Stimulated activated CD8-positive, alpha-beta memory T cell treated with anti-CD3 and anti-CD28 coated beads, Interleukin-12 subunit alpha, Interleukin-12 subunit beta, amount 100 ng/mL, for 1 hour (primary cell): ENCODE data around the gene PGS1.

Experiments used
- DNase-seq: peaks from one replicate; pipeline ENCODE4 v3.0.0-alpha.2; 2020; ENCODE audit warnings: low read depth

PGS1 gene

DNA sequence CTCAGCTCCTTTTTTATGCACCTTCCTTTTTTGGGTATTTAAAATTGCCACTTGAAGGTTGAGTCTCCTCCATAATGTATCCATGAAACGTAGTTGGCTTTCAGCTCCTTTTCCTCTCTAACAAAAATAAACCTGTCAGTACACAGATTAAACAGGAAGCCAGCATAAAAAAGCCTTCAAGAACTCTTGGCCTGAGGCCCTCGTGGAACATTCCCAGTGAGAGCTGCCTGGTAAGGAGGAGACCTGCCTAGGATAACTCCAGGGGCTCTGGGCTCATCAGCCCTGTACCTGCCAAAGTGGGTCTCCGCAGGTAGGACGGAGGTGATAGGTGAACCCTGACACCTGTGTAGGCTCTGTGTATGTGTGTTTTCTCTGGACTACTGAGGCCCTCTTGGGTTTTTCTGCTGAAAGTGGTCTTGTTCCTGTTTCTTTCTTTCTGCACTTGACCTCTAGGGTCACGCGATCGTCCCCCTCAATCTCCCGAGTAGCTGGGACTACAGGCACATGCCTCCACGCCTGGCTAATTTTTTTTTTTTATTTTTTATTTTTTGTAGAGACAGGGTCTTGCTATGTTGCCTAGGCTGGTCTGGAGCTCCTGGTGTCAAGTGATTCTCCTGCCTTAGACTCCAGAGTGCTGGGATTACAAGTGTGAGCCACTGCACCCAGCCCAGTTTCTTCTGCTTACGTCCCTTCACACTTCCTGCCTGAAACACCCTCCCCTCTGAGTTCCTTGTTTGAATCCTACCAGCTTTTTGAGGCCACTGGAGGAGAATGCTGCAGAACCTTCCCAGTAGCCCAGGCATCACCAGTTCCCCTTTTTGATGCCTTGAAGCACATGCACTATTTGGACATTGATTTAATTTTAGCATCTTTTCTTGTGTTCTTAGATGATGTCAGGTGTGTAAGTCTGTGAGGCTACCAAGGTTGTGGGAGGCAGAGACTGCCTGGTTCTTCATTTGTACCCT lies 9.8 kb downstream of the PGS1 start:
- DNase-seq: no peak

DNA sequence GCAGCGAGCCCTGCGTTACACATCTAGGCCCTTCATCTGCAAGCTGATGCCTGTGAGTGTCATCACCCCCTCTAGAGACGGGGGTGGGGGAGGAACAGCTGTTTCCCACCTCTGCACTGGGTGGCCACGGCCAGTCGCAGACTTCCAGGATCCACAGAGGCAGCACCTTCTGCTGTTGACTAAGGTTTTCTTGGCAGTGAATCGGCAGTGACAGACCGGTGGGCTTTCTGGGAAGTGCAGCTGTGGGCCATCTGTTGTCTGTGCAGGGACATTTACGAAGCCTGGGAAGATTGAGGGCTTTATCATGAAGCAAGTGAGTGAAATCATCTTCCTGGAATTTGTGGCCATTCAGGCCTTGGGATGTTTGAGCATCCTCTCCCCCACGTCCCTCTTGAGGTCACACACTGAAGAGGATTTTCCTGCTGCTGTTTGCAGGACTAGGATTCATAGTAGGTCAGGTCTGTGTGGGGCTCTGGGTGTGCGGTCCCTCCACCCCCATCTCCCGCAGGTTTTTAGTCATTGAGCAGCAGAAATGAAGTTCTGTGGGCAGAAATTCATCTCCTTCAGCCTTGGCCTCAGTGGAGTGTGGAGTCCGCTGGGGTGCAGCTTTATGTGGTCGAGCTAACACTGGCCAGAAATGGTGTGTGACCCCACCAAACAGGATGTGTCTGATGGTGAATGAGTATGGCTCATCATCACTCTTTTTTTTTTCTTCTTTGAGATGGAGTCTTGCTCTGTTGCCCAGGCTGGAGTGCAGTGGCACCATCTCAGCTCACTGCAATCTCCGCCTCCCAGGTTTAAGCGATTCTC lies 12.0 kb downstream of the PGS1 start:
- no peak for DNase-seq

DNA sequence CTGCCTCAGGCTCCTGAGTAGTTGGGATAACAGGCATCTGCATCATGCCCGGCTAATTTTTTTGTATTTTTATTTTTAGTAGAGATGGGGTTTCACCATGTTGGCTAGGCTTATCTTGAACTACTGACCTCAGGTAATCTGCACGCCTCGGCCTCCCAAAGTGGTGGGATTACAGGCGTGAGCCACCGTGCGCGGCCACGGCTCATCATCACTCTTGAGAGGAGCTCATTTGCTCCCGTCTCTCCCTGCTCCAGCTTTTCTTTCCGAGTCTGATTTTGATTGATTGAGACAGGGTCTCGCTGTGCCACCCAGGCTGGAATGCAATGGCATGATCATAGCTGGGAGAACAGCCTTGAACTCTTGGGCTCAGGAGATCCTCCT lies 12.6 kb downstream of the PGS1 start:
- DNase-seq: no peak

DNA sequence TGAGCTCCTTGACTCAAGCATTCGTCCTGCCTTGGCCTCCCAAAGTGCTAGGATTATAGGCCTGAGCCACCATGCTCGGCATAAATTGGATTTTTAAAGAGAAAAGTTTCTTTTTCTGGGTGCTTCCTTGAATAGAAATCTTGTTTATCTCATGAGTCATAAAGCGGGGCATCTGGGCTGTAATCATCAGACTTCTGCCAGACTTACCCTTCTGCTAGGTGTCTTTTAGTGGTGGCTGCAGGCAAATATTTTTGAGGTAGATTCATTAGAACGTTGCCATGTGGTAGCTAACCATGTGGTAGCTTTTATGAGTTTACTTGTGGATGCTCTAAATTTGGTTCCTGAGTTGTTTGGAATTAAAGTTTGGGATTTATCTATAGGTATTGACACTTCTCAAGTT lies 13.4 kb downstream of the PGS1 start:
- no peak for DNase-seq

DNA sequence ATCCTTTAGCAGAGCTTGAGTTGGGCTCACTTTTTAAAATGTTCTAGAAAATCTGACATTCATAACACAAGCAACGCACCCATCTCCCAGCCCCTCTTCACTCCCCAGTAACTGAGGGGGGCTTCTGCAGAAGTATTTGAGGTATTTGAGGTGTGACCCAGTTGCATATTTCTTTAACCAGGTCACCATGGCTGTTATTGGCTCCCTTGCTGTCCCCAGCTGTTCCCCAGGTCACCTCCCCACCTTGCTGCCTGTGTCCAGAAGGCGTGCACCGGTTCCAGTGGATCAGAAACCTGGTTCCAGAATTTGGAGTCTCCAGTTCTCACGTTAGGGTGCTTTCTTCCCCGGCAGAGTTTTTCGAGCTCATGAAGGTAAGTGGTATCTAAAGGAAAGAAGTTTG lies 13.8 kb downstream of the PGS1 start:
- DNase-seq: no peak

DNA sequence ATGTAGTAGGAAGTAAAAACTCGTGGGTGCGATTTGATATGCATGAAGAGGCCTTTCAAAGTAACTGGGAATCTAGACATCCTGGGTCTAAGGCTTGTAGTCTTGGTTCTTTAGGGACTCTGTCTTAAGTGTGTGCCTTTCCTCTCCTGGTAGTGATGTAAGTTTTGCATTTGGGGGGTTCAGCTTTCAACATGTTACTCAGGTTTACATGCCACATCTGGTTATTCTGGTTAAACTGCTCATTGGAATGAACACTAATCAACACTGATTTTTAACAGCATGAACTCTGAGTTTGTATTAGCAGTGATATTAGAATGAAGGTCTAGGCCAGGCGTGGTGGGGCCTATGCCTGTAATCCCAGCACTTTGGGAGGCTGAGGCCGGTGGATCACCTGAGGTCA lies 15.1 kb downstream of the PGS1 start:
- no peak for DNase-seq

DNA sequence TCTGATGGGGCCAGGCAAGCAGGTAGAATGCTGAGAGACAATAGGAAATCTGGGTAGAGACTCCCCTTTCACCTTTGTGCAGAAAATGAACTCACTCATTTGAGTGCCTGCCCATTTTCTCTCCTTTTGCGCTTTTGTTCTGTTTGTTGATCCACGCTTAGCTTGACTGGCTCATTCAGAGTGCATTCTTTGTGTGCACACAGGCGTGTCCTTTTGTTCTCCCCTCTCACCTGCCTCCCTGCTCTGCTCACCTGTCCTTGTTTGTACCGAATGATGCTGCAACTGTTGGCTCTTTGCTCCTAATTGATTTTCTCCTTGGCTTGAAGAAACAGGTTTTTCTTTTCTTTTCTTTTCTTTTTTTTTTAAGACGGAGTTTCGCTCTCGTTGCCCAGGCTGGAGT lies 15.8 kb downstream of the PGS1 start:
- DNase-seq: no peak

DNA sequence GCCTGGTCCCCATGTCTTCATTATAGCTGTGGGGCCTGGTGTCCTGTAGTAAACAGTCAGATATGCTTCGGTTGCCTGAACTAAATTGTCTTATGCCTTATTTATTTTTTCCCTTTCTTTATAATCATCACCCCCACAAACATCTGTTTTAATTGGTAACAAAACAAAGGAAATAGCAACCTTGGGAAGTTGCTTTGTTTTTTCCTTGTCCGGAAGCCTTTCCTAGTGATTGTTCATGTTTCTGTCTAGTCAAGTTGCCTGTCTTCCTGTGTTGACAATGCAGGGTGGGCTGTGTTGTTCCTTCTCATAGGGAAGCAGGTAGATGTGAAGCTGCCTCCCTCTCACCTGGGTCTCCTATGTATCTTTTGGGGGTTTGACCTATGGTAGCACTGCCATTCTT lies 16.7 kb downstream of the PGS1 start:
- DNase-seq: no peak

DNA sequence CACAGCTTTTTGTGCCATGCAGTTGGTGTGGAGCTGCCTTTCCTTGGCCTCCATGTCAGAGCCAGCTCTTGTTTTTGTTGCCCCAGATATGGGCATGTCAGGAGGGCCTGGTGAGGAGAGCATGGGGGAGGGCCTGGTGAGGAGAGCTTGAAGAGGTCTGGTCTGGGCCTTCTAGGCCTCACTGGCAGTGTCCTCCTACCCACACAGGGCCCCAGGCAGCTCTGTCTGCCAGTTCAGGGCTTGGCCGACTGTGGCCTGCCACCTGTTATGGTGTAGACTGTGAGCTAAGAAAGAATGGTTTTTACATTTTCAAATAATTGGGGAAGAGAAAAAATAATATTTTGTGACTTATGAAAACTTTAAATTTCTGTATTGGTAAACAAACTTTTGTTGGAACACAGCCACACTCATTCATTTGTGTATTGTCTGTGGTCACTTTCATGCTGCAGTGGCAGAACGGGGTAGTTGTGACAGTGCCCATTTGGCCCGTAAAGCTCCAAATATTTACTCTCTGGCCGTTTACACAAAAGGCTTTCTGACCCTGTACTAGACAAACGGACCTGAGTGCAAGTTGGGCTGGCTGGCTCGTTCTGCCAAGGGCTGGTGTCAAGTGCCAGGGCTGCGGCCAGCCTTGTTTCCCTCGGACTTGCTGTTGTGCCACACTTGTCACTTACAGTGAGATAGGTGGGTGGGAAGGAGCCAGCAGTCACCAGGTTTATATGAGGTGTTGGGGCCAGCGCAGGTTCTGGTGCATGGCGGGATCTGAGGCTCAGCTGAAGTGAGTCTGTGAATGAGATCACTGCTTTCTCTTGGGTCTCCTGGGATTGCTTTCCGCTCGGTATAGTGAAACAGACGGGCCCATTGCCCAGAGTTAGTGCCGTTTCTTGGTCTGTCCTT lies 18.2 kb downstream of the PGS1 start:
- DNase-seq: no peak

DNA sequence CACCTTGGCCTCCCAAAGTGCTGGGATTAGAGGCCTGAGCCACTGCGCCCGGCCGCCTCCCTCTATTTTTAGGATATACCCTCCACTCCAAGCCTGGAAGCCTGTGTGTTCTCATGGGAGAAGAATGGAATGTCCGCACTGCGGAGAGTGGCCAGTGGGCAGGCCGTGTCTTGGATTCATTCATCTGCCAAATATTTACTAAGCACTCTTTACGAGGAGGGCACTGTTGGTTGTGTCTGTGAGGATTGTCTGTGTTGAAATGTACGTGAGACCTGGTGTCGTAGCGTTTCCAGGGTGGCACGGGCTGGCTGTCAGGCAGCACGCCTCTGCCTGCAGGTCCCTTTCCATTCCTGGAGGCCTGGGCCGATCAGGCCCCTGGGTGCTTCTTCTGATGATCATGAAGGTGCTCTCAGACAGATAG lies 19.2 kb downstream of the PGS1 start:
- no peak for DNase-seq

DNA sequence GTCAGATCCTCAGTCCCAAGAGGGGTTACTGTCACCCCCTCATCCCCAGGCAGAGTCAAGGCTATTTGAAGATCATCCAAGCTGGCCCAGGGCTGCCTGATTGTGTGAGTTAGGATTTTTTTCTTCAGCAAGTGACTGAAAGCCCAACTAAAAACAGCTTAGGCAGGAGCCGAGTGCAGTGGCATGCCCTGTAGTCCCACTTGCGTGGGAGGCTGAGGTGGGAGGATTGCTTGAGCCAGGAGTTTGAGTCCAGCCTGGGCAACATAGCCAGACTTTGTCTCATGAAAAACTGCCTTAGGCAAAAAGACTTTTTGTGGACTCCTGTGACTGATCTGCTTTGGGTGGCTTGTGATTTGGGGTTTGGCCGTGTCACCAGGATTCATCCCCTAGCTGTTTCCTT lies 19.9 kb downstream of the PGS1 start:
- DNase-seq: no peak

DNA sequence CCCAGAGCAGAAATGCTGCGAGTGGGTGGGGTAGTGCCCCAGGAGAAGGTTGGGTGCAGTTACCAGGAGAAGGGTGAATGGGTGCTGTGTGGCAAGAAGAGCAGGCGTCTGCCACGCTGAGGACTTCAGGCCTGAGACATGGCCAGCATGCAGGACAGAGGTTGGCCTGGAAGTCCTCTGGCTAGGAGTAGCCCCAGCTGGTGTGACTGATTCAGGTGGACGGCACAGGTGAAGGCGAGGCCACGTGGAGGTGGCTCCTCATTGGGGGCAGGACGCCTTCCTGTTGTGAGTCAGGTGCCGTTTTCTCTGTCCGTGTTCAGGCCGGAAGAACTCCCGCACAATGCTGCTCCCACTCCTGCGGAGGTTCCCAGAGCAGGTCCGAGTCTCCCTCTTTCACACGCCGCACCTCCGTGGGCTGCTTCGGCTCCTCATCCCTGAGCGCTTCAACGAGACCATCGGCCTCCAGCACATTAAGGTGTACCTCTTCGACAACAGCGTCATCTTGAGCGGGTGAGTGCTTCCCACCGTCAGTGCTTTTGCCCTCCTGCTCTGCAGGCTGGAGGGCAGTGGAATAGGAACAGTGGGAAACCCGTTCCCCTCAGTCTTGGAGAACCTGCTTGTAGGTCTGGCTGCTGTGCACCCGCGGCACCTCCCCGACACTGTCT lies 20.7 kb downstream of the PGS1 start:
- DNase-seq: no peak

DNA sequence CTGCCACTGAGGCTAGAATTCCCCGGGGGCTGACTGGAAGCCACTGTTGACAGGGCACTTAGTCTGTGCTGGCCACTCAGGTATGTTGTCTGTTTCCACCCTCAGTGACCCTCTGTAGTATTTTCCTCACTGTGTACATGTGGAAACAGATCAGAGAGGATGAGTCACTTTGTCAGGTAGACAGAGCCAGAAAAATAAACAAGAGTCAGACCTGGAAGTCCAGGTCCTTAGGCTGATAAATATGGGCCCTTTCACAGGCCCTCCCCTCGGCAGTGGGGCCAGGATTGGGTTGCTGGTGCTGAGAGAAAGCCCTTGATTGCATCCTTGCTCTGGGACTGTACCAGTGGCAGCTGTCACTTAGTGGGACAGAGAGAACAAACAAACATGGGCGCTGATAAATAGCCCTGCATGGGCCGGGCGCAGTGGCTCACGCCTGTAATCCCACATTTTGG lies 21.3 kb downstream of the PGS1 start:
- DNase-seq: no peak

DNA sequence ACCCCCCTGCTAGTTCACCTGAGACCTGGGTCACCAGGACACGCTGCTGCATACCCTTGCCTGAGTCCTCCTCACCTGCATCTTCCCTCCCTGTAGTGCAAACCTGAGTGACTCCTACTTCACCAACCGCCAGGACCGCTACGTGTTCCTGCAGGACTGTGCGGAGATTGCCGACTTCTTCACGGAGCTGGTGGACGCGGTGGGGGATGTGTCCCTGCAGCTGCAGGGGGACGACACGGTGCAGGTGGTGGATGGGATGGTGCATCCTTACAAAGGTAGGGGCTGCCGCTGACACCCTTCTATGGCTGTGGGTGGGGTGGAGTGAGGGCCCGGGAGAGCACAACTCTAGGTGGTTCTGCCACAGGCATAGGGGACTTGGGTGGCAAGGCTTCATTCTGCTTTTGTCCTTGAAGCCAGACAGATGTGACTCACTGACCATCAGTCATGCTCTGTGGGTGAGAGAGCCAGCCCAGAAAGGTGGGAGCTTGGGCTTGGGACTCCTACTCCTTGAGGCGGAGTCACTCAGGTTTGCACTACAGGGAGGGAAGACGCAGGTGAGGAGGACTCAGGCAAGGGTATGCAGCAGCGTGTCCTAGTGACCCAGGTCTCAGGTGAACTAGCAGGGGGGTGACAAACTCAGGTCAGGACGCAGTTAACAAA lies 22.3 kb downstream of the PGS1 start:
- no peak for DNase-seq

DNA sequence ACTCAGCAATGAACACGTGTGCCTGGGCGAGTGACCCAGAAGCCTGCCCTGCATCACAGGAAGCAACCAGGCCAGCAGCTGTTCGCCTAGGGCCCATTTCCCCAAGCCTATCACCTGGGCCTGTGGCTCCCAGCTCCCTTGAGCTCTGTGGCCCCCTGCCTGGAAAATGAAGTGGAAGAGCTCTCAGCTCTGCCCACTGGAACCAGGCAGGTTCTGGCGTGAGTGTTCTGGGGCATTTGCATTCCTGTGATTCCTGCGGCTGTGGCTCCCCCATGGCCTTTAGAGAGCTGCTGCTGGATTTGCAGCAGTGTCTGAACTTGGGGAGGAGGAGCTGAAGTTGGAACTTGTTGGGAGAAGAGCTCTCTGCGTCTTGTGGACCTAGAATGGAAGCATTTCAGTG lies 22.8 kb downstream of the PGS1 start:
- no peak for DNase-seq

DNA sequence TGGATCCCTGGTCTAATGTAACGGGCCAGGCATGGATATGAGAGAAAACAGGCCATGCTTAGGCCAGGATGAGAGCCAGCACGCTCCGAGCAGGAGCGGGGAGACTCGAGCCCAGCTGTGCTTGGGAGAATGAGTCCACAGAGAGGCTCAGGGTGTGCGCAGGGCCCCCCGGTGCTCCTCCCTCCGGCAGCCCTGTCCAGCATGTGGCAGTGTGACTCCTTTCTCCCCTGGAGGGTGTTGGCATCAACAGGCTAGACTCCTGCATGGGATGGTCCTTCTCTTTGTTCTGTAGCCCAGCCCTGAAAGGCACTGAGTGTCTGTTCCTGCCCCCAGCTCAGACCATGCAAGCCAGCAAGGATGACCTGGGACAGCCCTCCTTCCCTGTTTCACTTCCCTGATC lies 23.4 kb downstream of the PGS1 start:
- no peak for DNase-seq

DNA sequence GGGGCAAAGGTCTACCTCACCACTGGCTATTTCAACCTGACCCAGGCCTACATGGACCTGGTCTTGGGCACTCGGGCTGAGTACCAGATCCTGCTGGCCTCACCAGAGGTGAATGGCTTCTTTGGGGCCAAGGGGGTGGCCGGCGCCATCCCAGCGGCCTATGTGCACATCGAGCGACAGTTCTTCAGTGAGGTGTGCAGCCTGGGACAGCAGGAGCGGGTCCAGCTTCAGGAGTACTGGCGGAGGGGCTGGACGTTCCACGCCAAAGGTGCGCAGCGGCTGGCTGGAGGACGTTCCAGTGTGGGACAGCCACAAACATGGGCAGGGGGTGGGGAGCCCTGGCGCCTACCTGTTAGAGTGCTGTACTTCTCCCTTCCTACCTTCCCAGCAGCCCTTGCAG lies 25.4 kb downstream of the PGS1 start:
- no peak for DNase-seq

DNA sequence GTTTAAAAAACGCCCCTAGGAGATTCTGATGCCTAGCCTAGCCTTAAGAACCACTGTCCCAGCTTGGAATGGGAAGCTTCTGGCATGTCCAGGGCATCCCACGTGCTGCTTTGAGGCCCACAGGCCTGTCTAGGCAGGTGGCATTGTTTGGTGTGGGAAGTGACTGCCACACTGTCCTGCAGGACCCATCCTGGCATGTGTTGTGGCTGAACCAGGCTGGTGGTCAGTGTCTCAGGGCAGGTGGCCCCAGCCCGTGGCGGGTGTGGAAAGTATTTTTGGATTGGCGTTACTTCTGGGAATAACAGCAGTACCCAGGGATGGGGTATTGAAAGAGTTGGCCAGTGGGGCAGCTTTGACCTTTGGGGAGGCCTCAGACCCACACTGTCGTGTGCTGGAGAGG lies 27.9 kb downstream of the PGS1 start:
- no peak for DNase-seq

DNA sequence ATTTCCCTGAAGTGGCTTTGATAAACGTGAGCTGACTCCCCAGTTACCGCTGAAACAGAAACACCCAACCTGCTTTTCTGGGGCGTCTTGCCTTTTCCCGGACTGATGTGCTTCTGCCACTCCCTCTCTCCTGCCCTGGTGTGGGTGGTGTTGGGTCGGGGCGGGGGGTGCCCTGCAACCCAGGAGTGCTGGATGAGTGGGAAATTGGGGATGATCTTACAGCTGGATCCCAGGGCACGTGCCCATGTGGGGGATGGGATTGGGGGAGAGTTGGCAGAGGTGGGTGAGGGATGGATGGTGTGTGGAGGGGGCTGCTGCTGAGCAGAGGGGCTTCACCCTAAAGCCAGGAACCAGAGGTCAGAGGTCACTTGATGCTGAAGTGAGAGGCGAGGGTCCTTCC lies 28.5 kb downstream of the PGS1 start:
- no peak for DNase-seq

DNA sequence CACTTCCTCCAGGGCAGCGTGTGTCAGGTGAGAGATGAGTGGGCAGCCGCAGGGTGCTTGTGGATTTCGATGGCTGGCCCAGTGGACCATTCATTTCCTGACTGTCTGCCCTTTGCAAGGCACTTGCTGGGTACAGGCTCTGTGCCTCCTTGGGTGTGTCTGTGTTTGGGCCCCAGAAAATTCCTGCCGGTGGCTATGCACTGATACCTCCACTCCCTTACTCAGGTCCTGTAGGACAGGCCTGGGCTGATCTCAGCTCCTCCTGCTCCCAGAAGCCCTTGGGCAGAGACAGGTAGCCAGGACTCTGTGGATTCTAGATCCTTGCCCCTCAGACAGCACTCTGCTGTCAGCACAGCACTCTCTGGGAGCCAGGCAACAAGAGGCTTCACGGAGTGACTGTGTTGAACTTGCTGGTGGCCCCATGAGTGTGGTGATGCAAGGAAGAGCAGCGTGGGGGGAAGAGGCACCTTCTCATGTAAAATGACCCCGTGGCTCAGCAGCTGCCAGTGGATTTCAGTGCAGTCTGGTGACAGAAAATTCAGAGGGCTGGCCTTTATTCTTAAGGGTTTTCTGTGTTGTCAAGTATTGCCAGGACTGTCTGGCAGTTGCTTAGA lies 29.0 kb downstream of the PGS1 start:
- DNase-seq: no peak
